ENCODE data around the gene SFTPD.

Gene SFTPD

GRCh38 chr10:79946271-79947082, 2.4 kb downstream of the SFTPD start:
- in situ Hi-C loops (cut with MboI; ENCODE audit: low sequenced_read_pairs) = no loop called here

DNA sequence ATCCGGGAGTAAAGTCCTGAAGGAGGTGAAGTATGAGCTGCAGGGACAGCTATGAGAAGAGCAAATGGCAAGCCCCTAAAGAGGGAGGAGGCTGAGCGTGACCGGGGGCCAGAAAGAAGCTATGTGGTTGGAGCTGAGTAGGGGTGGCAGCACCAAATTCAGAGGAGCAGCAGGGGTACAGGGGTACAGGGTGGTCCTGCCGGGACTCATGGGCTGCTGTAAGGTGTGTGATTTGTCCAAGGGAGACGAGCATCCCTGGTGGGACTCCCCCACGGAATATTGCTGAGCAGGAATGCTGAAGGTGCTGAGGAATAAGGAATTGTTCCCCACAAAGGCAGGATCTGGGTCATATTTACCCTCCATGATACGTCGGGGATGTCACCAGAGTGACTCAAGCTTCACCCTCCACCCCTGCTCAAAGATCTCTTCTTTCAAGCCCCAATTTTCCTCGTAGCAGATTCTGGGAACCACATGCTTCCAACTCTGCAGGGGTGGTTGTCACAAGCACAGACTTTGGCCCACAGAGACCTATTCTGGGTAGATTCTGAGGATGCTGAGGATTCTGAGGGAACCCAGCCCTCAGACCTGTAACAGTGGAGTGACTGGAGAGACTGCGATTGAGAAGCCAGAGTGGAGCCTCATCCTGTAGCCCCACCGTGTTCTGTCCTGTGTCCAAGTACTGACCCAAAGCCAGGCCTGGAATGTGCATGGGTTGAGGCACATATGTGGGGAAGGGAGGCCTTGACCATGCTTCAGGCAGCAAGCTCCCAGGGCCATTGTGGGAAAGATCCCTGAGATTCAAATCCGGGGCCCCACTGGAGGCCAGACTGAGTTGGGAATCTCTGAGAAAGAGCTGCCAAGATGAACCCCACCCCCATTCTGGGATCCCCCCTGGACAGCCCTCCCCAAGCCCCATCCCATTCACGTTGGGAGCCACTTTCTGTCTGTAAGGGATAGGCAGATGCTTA, 4.2 kb downstream of the SFTPD start:
- in situ Hi-C loops (cut with MboI; ENCODE audit: low sequenced_read_pairs) = no loop called here

- in situ Hi-C loops (cut with MboI; ENCODE audit: low sequenced_read_pairs) = no loop called here
These were observed 5.0 kb downstream of the SFTPD start for GRCh38 chr10:79943871-79944270.

DNA sequence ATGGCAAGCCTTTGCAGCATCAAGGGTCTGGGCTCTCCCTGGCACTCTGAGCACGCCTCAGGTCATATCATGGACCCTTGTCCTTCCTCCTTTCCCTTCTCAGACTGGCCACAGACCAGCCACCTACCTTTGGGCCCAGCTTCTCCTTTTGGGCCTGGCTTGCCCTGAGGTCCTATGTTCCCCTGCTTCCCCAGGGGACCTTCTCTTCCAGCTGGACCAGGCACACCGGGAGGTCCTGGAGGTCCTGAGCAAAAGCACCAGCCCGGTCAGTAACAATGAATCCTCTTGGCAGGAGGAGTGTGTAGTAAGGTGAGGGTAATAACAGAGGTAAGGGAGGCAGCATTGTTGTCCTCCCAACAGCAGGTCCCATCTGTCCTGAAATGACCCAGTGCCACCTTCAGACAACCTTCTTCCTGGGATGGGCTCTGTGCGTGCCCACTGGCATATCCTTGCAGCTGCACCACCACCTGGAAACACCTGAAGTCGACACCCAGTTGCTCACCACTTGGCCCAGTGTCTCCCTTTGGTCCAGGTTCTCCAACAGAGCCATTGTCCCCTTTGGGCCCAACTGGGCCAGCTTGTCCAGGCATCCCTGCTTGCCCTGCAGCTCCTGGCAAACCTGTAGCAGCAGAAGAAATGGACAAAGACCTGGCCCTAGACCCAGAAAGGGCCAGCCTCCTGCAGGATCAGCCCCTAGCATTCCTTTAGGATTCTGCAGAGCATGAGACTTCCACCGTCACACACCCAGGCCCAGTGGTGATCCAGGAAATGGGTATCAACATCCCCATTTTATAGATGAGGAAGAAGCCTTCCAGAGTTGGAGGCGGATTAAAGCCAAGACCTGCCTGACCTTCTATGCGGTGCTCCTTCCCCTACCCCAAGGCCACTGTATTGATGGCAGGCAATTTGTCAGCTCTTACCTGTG, 6.4 kb downstream of the SFTPD start:
- in situ Hi-C loops (cut with MboI; ENCODE audit: low sequenced_read_pairs) = no loop called here

DNA sequence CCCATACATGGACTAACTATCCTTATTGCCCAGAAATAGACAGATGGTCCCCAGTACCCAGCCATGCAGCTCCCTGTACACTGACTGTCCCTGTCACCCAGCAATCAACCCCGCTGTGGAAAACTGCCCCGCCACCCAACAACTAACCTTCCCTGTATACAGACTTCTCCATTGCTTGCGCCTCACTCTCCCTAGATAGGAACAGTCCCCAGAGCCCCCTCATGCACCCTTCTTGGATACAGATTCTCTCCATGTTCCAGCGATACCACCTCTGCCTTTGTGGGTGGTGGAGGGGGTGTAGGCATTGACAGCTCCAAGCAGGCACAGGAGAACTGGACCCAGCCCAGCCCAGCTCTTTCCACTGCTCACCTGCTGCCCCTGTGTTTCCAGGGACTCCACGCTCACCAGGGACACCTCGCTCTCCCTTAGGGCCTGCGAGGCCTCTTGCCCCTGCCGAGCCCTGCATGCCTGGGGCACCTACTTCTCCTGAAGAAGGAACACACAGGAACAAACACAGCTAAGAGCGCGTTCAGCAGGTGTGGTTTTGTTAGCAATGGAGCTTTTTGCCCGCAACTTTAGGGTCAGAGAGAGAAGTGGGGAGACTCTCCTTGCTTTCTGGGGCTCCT, 7.2 kb downstream of the SFTPD start:
- in situ Hi-C loops (cut with MboI; ENCODE audit: low sequenced_read_pairs) = no loop called here

DNA sequence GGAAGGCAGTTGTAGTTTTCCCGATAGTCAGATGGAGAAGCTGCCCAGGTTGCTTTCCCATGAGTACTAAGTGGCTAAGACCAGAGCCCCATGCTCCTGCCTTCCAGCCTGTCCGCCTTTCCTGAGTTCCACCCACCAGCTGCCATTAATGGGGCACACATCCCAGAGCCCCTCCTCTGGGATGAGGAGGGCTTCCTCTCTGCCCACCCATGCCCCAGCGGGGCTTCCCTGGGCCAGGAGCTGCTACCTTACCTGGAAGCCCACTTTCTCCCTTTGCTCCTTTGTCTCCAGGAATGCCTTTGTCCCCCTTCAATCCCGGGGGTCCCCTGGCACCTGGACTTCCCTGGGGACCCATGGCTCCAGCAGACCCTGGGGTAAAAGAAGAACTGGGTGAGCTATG, 7.8 kb downstream of the SFTPD start:
- in situ Hi-C loops (cut with MboI; ENCODE audit: low sequenced_read_pairs) = no loop called here

GRCh38 chr10:79940431-79940830, 8.5 kb downstream of the SFTPD start:
- in situ Hi-C loops (cut with MboI; ENCODE audit: low sequenced_read_pairs) = no loop called here

- in situ Hi-C loops (cut with MboI; ENCODE audit: low sequenced_read_pairs) = no loop called here
These were observed 8.9 kb downstream of the SFTPD start for GRCh38 chr10:79939969-79940368.

DNA sequence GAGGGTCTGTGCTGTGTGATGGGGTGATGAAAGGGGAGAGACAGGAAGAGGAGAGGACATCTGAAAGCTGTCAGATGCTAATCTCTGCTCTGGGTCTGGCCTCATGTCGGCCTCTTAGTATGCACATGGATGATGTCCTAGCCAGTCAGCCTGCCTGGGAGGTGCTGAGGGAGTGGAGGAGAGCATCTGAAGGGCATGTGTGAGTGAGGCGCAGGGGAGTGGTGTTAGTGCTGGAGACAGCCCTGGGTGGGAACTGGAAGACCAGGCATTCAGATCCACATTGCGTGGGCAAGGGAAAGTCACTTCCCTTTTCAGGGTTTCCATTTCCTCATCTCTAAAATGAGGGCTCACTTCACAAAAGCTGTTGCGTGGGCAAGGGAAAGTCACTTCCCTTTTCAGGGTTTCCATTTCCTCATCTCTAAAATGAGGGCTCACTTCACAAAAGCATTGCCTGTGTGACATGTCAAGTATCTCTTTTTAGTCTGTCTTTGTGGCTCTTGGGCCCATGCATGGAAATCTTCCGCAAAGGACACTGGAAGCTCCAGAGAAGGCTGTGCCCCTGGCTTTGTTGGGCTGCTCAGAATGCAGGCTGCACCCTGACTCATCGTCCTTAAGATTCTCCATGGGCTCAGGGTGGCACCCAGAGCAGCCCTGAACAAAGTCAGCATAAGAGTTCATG, 10.0 kb downstream of the SFTPD start:
- in situ Hi-C loops (cut with MboI; ENCODE audit: low sequenced_read_pairs) = no loop called here

- in situ Hi-C loops (cut with MboI; ENCODE audit: low sequenced_read_pairs) = no loop called here
These were observed 11.2 kb downstream of the SFTPD start for GRCh38 chr10:79937701-79938151.

DNA sequence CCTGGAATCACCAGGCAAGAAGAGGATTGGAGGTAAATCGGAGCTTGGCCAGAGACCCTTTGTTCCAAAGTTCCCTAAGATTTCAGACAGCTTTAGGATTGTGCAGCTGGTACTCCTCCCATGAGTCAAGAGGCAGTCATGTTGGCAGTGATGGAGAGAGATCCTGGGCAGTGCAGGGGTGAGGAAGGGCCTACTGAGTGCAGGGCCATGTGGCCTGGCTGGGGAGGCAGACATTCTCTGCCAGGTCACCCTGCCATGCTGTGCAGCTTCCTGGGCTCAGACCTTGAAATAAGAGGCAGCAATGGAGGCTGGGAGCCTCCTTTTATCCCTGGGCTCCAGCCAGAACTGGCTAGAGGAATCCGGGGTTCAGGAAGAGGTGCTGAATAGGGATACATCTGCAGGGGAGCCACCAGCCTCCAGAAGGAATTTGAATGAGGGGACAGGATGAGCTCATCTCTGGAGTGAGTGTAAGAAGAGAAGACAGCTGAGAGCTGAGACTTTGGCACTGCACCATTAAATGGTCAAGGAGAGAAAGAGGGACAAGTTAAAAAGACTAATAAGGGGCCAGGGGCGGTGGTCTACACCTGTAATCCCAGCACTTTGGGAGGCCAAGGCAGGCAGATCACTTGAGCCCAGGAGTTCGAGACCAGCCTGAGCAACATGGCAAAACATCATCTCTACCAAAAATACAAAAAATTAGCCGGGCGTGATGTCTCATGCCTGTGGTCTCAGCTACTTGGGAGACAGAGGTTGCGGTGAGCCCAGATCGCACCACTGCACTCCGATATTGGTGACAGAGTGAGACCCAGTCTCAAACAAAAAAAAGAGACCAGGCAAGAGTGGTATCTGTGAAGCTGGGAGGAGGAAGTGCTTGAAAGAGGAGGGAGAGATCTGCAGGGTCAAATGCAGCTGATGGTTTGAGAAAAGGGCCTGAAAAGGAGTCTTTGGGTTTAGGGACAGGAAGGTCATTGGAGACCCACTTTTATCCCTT, 12.0 kb downstream of the SFTPD start:
- in situ Hi-C loops (cut with MboI; ENCODE audit: low sequenced_read_pairs) = no loop called here

- in situ Hi-C loops (cut with MboI; ENCODE audit: low sequenced_read_pairs) = no loop called here
These were observed 14.9 kb downstream of the SFTPD start for GRCh38 chr10:79933961-79934360.

DNA sequence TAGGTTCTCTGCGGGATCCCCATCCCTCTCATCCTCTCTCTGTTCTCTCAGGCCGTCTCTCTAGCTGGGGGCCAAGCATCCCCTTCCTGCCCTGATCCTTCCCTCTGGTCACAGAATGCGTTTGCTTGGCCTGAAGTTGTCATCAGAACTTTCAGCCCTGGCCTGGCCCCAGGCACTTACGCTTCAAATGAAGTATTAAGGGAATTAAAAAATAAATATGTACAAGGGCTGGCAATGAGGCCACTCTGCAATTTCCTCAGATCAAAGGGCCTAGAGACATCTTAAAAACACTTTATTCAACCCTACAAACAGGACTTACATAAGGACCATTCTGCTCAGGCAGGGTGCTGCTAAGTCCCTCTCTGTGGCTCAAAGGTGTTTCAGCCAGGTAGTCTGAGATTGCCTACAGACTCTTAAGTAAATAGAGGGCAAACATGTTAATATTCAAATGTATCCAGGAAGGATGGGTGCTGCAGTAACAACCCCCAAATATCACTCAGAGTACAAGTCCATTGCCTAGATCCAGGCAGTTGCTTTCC, 16.0 kb downstream of the SFTPD start:
- in situ Hi-C loops (cut with MboI; ENCODE audit: low sequenced_read_pairs) = no loop called here

DNA sequence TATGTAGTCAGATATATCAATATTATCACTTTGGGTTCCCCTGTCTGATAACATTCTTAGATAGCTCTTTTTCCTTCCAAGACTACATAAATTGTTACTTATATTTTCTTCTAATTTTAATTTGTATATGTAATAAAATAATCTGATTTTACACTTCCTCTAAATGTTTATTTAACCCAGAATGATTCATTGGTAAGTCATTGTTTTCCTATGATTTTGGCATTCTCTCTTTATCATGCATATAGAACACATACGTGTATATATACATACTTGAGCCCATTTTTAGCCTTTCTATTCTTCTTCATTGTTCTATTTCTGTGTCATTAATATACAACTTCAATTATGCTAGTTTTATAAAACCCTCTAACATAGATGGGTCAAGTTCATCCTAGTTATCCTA, 16.6 kb downstream of the SFTPD start:
- in situ Hi-C loops (cut with MboI; ENCODE audit: low sequenced_read_pairs) = no loop called here

DNA sequence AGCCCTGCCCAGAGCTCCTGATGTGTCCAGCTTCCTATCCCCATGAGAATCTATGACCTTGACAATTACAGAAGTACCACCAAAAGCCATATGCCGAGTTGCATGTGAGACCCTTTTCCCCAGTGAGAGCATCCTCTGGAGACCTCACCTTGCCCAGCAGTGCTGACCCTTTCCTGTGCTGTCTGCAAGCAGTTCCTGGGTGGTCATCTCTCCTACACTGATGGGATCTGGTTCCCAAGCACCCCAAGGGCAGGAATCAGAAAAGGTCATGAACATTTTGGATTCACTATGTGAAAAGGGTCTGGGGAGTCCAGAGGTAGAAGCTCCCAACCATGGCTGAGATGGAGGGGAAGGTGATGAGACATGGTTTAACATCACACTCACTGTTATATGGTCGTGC, 18.2 kb downstream of the SFTPD start:
- in situ Hi-C loops (cut with MboI; ENCODE audit: low sequenced_read_pairs) = no loop called here

DNA sequence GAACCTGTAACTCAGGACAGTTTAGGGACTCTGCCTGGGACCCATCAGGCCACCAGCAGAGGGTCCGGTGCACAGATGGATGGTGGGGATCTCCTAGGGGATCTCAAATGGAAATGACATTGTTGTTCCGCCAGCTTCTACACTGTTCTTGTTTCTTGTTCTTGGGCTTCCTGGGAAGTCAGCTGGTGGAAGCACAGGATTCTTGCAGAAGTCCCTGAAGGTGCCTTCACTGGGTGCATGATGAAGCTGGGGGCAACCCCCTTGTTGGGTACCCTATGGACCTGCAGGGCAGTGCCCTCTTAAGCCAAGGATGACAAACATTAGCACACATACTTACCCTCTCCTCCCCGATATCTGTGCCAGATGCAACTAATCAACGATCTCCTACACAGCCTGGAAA, 18.6 kb downstream of the SFTPD start:
- in situ Hi-C loops (cut with MboI; ENCODE audit: low sequenced_read_pairs) = no loop called here

GRCh38 chr10:79929409-79929904, 19.4 kb downstream of the SFTPD start:
- in situ Hi-C loops (cut with MboI; ENCODE audit: low sequenced_read_pairs) = no loop called here

DNA sequence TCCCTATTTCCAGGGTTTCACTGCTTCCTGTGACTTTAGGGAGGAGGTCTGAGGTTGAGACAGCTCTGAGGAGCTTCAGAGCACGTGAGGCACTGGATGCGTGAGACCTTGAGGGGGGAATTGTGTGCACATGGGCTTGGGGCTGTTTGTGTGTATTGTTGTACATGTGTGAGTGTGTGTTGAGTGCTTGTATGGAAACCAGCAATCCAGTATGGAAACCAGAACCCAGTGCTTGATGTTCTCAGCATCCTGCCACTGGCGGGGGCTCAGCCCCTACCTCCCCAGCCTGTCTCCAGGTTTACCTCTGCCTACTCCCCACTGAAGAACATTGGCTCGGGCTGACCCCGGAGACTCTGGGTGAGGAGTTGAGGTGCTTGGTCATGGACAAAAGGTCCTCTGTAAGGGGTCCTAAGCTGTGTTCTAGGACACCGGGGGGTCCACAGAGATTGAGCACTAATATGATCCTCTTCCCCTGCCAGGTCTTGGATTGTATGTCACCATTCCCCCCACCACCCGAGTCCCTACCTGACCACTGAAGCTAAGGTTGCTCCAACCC, 20.8 kb downstream of the SFTPD start:
- in situ Hi-C loops (cut with MboI; ENCODE audit: low sequenced_read_pairs) = no loop called here

Data from hTERT RPE-1 (cell line).